Prostate gland (tissue), 2 donors: Measurements from ENCODE around the gene OAS3.

Source experiments
- POLR2A ChIP-seq: fragments of 450-650 bp; IDR thresholded peaks from one replicate; pipeline ENCODE4 v1.6.1; 2016; ENCODE audit warnings: antibody characterized with exemption, mild to moderate bottlenecking
- TF ChIP-seq, protein P1 (sequence below), 4 experiments: fragments of 200-600 bp in 2 of 4; fragments of 450-650 bp in 2 of 4; sonication (generic) in 2 of 4; IDR thresholded peaks; 1 replicate in 3 of 4; 2 replicates in 1 of 4; pipeline ENCODE4 v1.5.1; 2016 to 2019; ENCODE audit warnings: antibody characterized with exemption in 4 of 4, mild to moderate bottlenecking in 2 of 4, moderate library complexity in 2 of 4

DNA sequence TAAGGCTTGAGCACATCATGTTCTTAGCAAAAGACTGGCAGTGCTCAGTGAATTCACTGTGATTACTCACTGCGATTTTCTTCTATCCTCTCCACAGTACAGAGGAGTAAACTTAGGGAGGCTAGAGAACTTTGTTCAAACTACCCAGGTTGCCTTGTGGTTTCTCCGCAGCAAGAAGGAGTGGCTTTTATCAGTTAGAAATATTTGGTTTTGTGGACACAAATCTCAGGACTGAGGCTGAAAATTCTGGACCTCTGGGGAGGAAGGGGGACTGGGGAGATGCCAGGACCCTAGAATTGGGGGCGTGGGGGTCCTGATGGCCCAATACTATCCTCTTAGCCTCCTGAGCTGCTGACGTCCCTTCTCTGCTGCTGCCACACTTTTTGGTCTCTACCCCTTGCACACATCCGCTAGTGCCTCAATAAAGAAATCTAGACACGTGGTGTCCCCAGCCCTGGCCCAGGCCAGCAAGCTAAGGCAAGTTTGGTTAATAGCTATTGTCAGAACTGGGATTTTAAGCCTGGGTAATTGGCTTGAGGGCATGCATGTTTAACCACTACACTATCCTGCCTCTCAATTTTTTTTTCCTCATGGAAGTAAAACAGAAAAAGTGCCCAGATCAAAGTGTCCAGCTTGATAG, 40.9 kb downstream of the OAS3 start:
- TF ChIP-seq, protein P1, sequence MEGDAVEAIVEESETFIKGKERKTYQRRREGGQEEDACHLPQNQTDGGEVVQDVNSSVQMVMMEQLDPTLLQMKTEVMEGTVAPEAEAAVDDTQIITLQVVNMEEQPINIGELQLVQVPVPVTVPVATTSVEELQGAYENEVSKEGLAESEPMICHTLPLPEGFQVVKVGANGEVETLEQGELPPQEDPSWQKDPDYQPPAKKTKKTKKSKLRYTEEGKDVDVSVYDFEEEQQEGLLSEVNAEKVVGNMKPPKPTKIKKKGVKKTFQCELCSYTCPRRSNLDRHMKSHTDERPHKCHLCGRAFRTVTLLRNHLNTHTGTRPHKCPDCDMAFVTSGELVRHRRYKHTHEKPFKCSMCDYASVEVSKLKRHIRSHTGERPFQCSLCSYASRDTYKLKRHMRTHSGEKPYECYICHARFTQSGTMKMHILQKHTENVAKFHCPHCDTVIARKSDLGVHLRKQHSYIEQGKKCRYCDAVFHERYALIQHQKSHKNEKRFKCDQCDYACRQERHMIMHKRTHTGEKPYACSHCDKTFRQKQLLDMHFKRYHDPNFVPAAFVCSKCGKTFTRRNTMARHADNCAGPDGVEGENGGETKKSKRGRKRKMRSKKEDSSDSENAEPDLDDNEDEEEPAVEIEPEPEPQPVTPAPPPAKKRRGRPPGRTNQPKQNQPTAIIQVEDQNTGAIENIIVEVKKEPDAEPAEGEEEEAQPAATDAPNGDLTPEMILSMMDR (IDR thresholded peaks at IDR 0.05), result no peak
- no peak for TF ChIP-seq POLR2A
